HG03159 (cell line): ENCODE data around the gene HAUS3.
"Not testable (repeated sequence)": the region's sequence is repeated elsewhere in the genome, so short reads cannot be mapped to it uniquely, and the experiment has no call there.

Experiments used
- ATAC-seq: cut with Tn5 transposase; IDR thresholded peaks from one replicate; pipeline ENCODE4 v1.9.1; 2021; ENCODE audit warnings: mild to moderate bottlenecking, moderate library complexity; ENCODE audit not compliant: unreplicated experiment

HAUS3 gene

GRCh38 chr4:2276581-2277325, 34.8 kb upstream of the HAUS3 start:
- no peak for ATAC-seq

DNA sequence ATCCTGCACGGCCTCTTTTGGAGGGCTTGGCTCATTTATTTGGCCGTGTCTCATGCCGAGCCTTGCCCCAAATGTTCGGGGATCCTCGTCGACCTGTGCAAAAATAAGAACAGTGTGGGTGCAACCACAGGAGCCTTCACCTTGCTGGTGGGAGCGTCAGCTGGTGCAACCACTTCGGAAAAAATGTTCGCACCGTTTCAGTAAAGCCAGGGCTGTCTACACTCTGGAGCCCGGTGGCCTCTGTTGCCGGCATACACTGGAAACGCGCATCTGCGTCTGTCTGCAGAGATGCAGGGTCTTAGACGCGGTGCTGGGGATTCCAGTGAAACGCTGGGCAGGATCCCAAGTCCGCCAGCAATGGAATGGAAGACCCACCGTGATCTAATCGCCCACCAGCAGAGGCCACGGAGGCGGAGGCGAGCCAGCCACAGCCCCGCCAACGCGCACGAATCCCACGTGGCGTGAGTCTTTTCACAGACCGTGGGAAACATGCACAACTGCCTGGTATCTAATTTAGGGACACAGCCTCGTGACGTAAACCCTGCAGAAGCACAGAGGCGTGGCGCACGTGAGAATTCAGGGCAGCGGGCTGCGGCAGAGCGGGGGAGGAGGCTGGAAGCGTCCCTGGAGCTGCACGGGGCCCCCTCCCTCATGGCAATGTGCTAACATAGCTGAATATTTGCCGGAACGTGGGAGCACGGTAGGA, 33.8 kb upstream of the HAUS3 start:
- no peak for ATAC-seq

DNA sequence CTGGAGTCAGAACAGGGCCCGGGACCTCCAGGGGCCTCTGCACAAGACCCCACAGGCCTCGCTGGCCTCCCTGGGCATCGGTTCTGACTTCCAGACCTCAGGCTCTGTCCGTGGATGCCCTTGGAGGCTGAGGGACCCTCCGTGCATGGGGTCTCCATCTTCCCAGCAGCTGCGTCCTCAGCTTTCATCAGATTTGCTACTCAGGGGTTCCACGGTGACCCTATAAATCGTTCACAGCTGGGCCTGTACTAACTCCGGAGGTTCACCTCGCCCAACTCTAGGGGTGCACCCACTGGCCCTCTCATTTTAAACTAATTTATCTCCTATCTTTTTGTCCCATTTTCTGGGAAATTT, 33.1 kb upstream of the HAUS3 start:
- ATAC-seq, result not testable (repeated sequence)

- ATAC-seq, result no peak
Measured at GRCh38 chr4:2274320-2275043, 32.6 kb upstream of the HAUS3 start.

GRCh38 chr4:2273657-2274319, 31.9 kb upstream of the HAUS3 start:
- ATAC-seq, result no peak

DNA sequence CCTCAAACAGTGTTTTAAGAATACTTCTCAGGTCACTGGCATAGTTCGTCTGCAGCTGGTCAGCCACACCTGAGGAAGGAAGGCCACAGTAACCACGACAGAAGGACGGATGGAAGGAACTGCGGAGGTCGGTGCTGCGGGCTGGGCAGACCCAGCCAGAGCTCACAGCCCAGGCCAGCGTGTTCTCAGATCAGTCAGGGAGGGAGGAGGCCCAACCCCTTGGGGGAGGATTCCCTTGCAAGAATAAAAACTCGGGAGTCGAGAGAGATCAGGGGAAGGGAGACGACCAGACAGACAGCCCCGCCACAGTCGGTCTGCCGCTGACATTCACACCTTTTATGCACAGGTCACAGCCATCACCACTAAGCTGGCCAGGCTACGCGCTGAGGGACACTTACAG, 31.3 kb upstream of the HAUS3 start:
- ATAC-seq, result no peak

DNA sequence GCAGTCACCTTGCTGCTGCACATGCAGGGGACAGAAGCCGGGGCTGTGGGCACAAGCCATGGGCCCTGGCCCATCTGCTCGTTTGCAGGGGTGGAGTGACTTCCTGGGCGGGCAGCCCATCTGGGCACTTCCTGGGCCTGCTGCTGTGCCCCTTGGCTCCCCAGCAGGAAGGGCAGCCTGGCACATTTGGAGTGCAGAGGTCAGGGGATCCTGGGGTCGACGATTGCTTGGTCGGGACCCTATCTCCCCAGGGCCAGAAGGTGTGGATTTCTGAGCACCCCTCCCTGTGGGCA, 30.9 kb upstream of the HAUS3 start:
- no peak for ATAC-seq

- no peak for ATAC-seq
Measured at GRCh38 chr4:2272026-2272827, 30.3 kb upstream of the HAUS3 start.

DNA sequence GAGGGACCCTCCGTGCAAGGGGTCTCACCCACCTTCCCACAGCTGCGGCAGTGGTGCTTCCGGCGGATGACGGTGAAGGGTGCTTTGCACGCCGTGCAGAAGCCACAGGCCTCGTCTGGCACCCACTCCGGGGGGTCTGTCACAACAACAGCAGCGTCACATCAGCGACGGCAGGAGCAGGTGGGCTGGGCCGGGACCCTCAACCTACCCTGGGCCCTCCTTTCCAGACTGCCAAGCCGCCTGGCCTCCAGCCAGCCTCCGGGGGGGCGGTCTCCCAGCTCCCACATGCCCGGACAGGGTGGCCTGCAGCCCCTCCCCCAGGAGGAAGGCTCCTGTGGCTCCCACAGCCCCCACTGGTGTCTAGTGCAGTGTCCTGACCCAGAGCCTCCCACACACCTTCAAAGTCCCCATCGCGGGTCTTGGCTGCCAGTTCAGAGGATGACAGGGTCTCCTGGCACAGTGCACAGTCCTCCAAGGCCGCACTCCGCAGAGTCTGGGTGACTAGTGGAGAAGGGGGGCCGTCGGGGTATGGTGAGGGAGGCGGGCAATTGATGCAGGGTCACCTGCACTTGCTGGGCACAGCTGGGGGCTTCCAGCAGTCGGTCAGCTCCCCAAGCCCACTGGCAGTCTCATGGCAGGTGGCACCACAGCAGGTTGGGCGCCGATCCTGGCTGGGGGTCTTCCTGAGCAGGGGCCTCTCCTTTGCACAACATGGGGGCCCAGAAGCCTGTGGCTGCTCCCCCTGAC, 29.5 kb upstream of the HAUS3 start:
- ATAC-seq, result no peak

DNA sequence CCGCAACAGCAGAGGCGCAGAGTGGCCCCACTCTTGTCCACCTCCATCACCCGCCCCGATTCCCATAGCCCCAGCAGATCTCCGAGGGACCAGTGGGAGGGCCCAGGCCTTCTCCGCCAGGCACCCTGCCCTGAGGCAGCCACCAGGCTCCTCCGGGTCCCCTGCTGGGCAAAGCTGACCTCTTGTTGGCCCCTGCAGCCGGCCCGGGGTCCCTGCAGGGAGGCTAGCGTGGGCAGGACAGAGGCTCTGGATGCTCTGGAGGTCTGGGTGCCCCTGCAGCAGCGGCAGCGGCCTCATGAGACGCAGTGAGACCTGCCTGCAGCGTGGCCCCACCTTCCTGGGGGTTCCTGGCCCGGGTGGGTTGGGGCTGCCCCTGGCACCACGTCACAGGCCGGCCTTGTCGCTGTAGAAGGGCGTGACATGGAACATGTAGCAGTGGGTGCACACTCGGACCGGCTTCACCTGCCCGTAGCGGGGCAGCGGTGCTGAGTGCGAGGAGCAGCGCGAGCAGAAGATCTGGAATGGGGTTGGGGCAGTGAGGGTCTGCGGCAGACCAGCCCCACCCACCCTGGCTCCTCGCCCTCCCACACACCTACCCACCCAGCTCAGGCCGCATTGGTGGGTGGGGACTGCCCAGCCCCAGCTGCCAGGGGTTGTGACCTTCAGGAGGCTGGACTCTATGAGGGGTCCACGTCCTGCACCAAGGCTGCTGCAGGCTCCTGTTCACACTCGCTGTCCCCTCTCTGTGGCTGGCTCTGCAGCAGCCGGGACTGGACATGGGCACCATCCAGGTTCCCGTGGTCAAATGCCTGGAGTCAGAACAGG, 28.6 kb upstream of the HAUS3 start:
- ATAC-seq, result no peak

DNA sequence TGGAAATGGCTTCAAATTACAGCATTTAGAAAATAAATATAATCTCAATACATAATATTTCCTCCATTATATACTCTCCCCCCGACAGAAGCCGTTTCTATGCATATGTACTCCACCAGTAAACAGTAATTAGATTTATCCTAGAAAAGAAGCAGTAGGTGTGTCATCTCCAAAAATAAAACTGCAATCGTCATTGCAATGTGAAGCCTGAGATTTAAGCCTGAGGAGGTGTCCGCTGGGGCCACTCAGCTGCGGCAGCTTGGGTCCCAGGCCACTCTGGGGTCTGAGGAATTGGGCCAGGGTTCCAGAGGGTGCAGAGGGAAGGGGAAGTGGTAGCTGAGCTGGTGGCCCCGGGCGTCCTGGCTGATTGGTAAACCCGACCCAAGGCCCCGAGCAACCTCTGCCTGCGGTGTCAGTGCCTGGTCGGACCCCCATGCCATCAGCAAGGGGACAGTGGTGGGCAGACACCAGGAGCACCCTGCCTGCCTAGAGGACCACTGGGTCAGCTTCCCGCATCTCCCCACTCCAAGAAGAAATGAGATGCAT, 27.8 kb upstream of the HAUS3 start:
- no peak for ATAC-seq

- ATAC-seq, result no peak
Measured at GRCh38 chr4:2269206-2269531, 27.2 kb upstream of the HAUS3 start.

DNA sequence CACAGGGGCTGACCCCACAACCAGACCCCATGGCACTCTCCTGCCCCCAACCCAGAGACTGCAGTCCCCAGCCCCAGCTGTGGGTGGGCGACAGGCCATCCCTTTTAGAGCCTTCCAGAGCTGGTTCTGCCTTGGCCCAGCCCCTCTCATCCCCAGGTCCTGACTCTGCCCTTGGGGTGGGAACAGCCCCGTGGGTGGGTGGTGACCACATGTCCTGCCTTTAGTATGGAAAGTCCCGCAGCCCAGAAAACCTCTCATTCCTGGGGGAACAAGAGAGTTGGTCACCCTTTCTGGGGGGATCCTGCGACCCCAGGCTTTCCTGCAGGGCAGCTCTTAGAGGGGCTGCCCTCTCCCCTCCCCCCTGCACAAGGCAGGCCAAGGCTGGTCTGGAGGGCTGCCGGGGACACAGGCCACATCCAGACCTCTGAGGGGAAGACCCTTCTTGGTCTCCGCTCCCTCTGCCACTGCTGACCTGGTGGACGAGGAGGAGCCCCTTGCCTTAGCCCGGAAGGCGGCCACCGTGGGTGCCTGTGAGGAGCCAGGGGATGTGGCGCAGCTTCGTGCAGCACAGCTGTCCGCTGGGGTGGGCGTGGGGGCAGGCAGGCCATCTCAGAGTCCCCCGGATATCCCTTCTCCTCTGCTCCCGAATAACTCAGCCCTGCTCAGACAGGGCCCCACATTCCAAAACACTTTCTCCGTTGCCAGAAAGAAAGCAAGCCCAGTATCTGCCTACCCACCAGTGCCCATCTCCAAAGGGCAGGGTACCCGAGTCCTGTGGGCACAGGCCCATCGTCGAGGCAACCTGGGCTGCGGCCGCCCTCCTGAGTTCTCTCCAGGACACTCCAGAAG, 26.7 kb upstream of the HAUS3 start:
- ATAC-seq, result no peak

GRCh38 chr4:2267841-2268240, 25.9 kb upstream of the HAUS3 start:
- ATAC-seq, result no peak

GRCh38 chr4:2267320-2267811, 25.4 kb upstream of the HAUS3 start:
- no peak for ATAC-seq

DNA sequence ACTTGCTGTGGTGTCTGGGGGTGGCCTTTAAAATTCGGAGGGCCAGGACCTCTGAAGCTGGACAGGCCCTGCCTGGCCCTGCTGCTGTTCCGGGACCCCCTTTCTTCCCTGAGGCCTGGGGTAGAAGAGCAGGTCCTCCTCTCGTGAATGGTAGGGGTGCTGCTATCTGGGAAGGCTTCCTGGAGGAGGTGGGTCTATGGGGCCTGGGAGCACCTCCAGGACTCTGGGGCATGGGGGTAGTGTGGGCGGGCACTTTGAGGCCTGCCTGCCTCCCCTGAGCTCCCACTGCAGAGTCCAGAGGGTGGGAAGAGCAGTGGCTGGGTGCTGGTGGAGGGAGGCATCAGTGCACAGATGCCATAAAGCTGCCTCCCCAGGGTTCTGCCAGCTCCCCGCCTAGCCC, 24.9 kb upstream of the HAUS3 start:
- no peak for ATAC-seq

- ATAC-seq, result no peak
Measured at GRCh38 chr4:2266181-2266580, 24.3 kb upstream of the HAUS3 start.
